Stomach (tissue), 9 donors: Measurements from ENCODE around the gene GPN3. TPM values are rescaled to one million over a fixed set of nuclear protein-coding genes. Genes with fewer than 3 reads are reported as not detected.
"Not testable (repeated sequence)": the region's sequence is repeated elsewhere in the genome, so short reads cannot be mapped to it uniquely, and the experiment has no call there.

Source experiments
- DNase-seq, 2 donors: peaks; one replicate each; pipeline versions ENCODE4 v3.0.0 to v3.0.0-alpha.2; 2013 to 2019
- H3K27ac ChIP-seq, 5 donors: fragments of 200-600 bp in 4 of 5; sonication (generic) in 4 of 5; one replicate each; pipeline ENCODE4 v1.5.1; 2013 to 2019; ENCODE audit warnings: mild to moderate bottlenecking in 1 of 5, moderate library complexity in 1 of 5
- H3K27me3 ChIP-seq, 3 donors: fragments of 200-600 bp; sonication (generic); one replicate each; pipeline ENCODE4 v1.5.1; 2017 to 2019; ENCODE audit warnings: mixed run types in 1 of 3
- H3K36me3 ChIP-seq, 4 donors: fragments of 200-600 bp; sonication (generic); 1 replicate in 3 of 4; 2 replicates in 1 of 4; pipeline ENCODE4 v1.5.1; 2016 to 2019
- H3K4me1 ChIP-seq, 4 donors: fragments of 200-600 bp; sonication (generic); one replicate each; pipeline ENCODE4 v1.5.1; 2016 to 2019
- H3K4me3 ChIP-seq, 4 donors: fragments of 200-600 bp; sonication (generic) in 3 of 4; one replicate each; pipeline ENCODE4 v1.5.1; 2016 to 2019; ENCODE audit warnings: mild to moderate bottlenecking in 1 of 4
- H3K9me3 ChIP-seq, 4 donors: fragments of 200-600 bp; sonication (generic); one replicate each; pipeline ENCODE4 v1.5.1; 2016 to 2019
- CTCF ChIP-seq, 7 experiments: fragments of 450-650 bp in 4 of 7; fragments of 200-600 bp in 3 of 7; sonication (generic) in 3 of 7; IDR thresholded peaks; one replicate each; pipeline ENCODE4 v1.5.1; 2016 to 2019; ENCODE audit warnings: antibody characterized with exemption in 7 of 7, control low read depth in 2 of 7, mild to moderate bottlenecking in 1 of 7
- EP300 ChIP-seq: sonication (generic); formaldehyde crosslinking; IDR thresholded peaks from one replicate; pipeline ENCODE4 v1.6.1; 2017; ENCODE audit warnings: antibody characterized with exemption
- POLR2A ChIP-seq, 4 donors: fragments of 450-650 bp; IDR thresholded peaks; one replicate each; pipeline ENCODE4 v1.6.1; 2016; ENCODE audit warnings: antibody characterized with exemption in 4 of 4, control low read depth in 2 of 4, mild to moderate bottlenecking in 1 of 4, moderate library complexity in 1 of 4
- POLR2AphosphoS5 ChIP-seq, 3 donors: sonication (generic); formaldehyde crosslinking; IDR thresholded peaks; one replicate each; pipeline ENCODE4 v1.6.1; 2016; ENCODE audit warnings: antibody characterized with exemption in 3 of 3
- WGBS, 5 donors: extraction: QIAGEN DNeasy Blood & Tissue Kit in 3 of 5; methylation state at CpG; one replicate each; pipeline versions ENCODE4 v1.1.5 to v1.1.7; 2013 to 2018; 5-methylcytosine and 5-hydroxymethylcytosine counted together
- intact Hi-C: fragments of 100-400 bp; cut with DNase I; formaldehyde crosslinking; loops from one replicate; pipeline ENCODE4 v1.15.1; 2023; ENCODE audit warnings: low total_unique reads
- polyA plus RNA-seq, 3 donors: library from polyadenylated mRNA; stranded (reverse); fragments of 200-250 nt; gene quantifications; one replicate each; pipeline ENCODE4 v1.2.3, GENCODE V29; 2013
- total RNA-seq, 5 donors: library from RNA; depleted of rRNA; stranded (reverse); fragments of >200 nt; gene quantifications; one replicate each; pipeline versions ENCODE4 v1.1.0 to v1.2.3, GENCODE V29; 2014 to 2016
- donor health status: healthy with polysubstance abuse.
- donor health status: Bipolar disorder and iron deficiency.
- donor health status: healthy.

The GPN3 gene
- total and polyA plus RNA-seq, 8 donors, result 7.6 to 29.1 (median 20.3) TPM; not detected in 1

GRCh38 chr12:110421701-110422100, 46.4 kb downstream of the GPN3 start:
- 66 to 71% (median 68%) methylated on average over 4 of the region's 4 CpGs for WGBS, 5 donors
- intact Hi-C loops, result no loop called here
- no peaks in the 10 kb centered on the region for H3K27me3 ChIP-seq
- TF ChIP-seq CTCF (IDR thresholded peaks at IDR 0.05) (no peak), POLR2A (IDR thresholded peaks at IDR 0.05) (no peak), EP300 (no peak), POLR2AphosphoS5 (IDR thresholded peaks at IDR 0.05) (no peak)
- peak overlapping the region in 1 of 5 donors; percentile 39 for H3K27ac ChIP-seq
- no peak for DNase-seq
- H3K36me3 ChIP-seq, result no peaks in the 10 kb centered on the region
- H3K4me3 ChIP-seq, result no peak overlapping the region
- H3K4me1 ChIP-seq, result no peaks in the 10 kb centered on the region
- H3K9me3 ChIP-seq, result no peaks in the 10 kb centered on the region

GRCh38 chr12:110421159-110421661, 46.8 kb downstream of the GPN3 start:
- intact Hi-C loops, result no loop called here
- WGBS, 5 donors, result 49 to 84% (median 54%) methylated on average over 3 of the region's 3 CpGs
- TF ChIP-seq POLR2A (IDR thresholded peaks at IDR 0.05) (no peak), CTCF (IDR thresholded peaks at IDR 0.05) (no peak), POLR2AphosphoS5 (IDR thresholded peaks at IDR 0.05) (no peak), EP300 (no peak)

DNA sequence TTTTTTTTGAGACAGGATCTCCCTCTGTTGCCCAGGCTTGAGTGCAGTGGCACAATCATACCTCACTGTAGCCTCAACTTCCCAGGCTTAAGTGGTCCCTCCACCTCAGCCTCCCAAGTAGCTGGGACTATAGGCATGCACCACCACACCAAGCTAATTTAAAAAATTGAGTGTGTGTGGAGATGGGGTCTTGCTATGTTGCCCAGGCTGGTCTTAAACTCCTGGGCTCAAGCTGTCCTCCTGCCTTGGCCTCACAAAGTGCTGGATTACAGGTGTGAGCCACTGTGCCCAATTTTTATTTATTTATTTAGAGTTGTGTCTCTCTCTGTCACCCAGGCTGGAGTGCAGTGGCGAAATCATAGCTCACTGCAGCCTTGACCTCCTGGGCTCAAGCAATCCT, 47.4 kb downstream of the GPN3 start:
- H3K4me1 ChIP-seq, H3K9me3 ChIP-seq, H3K27ac ChIP-seq, H3K36me3 ChIP-seq, intact Hi-C loops, H3K27me3 ChIP-seq, DNase-seq, H3K4me3 ChIP-seq: not testable (repeated sequence)
- 88 to 100% (median 92%) methylated on average over 1 of the region's 1 CpG for WGBS, 5 donors

More at GRCh38 chr12:110421159-110421661, 46.8 kb downstream of the GPN3 start:
- no peaks in the 10 kb centered on the region for H3K36me3 ChIP-seq
- H3K4me3 ChIP-seq, result no peak overlapping the region
- no peak overlapping the region for H3K27ac ChIP-seq
- DNase-seq, result no peak
- no peaks in the 10 kb centered on the region for H3K4me1 ChIP-seq
- H3K9me3 ChIP-seq, result no peaks in the 10 kb centered on the region
- H3K27me3 ChIP-seq, result no peaks in the 10 kb centered on the region

DNA sequence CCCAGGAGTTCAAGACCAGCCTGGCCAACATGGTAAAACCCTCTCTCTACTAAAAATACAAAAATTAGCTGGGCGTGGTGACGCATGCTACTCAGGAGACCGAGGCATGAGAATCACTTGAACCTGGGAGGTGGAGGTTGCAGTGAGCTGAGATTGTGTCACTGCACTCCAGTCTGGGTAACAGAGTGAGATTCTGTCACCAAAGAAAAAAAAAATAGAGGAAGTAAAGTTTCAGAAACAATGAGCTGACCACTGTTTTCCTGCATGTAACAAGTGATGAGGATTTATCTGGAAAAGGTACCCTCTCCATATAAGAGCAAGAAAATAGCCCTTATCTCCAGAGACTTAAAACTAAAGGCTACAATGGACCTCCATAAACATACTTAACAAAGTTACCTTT, 50.9 kb downstream of the GPN3 start:
- DNase-seq, intact Hi-C loops, H3K36me3 ChIP-seq, H3K4me1 ChIP-seq, H3K9me3 ChIP-seq, H3K4me3 ChIP-seq, H3K27ac ChIP-seq, H3K27me3 ChIP-seq: not testable (repeated sequence)
- 82 to 89% (median 86%) methylated on average over 3 of the region's 3 CpGs for WGBS, 5 donors

DNA sequence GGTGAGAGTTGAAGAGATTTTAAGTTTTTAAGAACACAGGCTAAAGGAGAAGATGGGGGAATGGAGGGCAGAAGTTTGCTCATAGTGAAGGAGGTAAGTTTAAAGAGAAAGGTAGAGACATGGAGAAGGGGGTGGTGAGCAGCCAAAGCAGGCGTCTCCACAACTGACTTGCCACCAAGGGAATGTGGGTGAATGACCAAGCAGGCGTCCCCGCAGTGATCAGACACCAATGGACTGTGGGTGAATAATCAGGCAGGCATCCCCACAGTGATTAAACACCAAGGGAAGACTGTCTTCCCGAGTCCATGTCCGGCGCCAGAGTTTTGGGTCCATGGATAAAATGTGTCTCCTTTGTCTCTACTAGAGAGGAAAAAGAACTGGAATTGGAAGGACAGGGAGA, 58.0 kb downstream of the GPN3 start:
- H3K9me3 ChIP-seq, H3K27ac ChIP-seq, H3K4me3 ChIP-seq, H3K4me1 ChIP-seq, intact Hi-C loops, DNase-seq, H3K27me3 ChIP-seq, H3K36me3 ChIP-seq: not testable (repeated sequence)
- 86 to 92% (median 88%) methylated on average over 6 of the region's 6 CpGs for WGBS, 5 donors

DNA sequence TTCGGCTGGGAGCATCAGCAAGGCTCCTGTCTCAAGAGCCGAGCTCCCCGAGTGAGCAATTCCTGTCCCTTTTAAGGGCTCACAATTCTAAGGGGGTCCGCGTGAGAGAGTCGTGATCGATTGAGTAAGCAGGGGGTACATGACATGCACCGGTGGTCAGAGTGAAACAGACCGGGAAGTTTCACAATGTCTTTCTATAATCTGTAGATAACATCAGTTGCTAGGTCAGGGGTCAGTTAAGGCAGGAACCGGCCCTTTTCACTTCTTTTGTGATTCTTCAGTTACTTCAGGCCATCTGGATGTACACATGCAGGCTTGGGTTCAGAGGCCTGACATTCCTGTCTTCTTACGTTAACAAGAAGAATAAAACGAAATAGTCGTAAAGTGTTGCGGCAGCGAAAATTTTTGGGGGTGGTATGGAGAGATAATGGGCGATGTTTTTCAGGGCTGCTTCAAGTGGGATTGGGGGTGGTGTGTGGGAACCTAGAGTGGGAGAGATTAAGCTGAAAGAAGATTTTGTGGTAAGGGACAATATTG, 62.9 kb downstream of the GPN3 start:
- DNase-seq, intact Hi-C loops, H3K27me3 ChIP-seq, H3K9me3 ChIP-seq, H3K4me3 ChIP-seq, H3K27ac ChIP-seq: not testable (repeated sequence)
- WGBS, 5 donors, result 90 to 96% (median 91%) methylated on average over 16 of the region's 16 CpGs
- peaks cover 4 to 14% (median 14%) of the 10 kb centered on the region in 4 donors for H3K36me3 ChIP-seq
- H3K4me1 ChIP-seq, result peaks cover 9 to 33% (median 21%) of the 10 kb centered on the region in 4 donors
